Psoas muscle (tissue), 8 donors: ENCODE data around the gene DSE. TPM values are rescaled to one million over a fixed set of nuclear protein-coding genes. Genes with fewer than 3 reads are reported as not detected.

Experiments
- ATAC-seq, 4 donors: fragments of 200-7000 bp; cut with Tn5 transposase; one replicate each; pipeline ENCODE4 v1.9.1; 2020; ENCODE audit warnings: moderate library complexity in 3 of 4, mild to moderate bottlenecking in 2 of 4
- DNase-seq, 2 donors: peaks; one replicate each; pipeline ENCODE4 v3.0.0-alpha.2; 2020
- H3K27ac ChIP-seq: fragments of 200-600 bp; one replicate; pipeline ENCODE4 v1.8.0; 2022
- H3K27me3 ChIP-seq, 3 donors: fragments of 200-600 bp in 1 of 3; one replicate each; pipeline versions ENCODE4 v1.6.1 to v1.8.0; 2013 to 2022; ENCODE audit warnings: low read length in 2 of 3, mild to moderate bottlenecking in 2 of 3, moderate library complexity in 1 of 3; ENCODE audit not compliant: insufficient read depth in 3 of 3
- H3K36me3 ChIP-seq, 2 donors: fragments of 200-600 bp in 1 of 2; one replicate each; pipeline versions ENCODE4 v1.6.1 to v1.8.0; 2013 to 2022; ENCODE audit warnings: low read depth in 1 of 2, mild to moderate bottlenecking in 1 of 2, moderate library complexity in 1 of 2; ENCODE audit not compliant: insufficient read depth in 1 of 2
- H3K4me1 ChIP-seq: fragments of 200-600 bp; one replicate; pipeline ENCODE4 v1.8.0; 2022
- H3K4me3 ChIP-seq: fragments of 200-600 bp; one replicate; pipeline ENCODE4 v1.8.0; 2022; ENCODE audit warnings: mild to moderate bottlenecking
- H3K9me3 ChIP-seq: fragments of 200-600 bp; one replicate; pipeline ENCODE4 v1.8.0; 2022
- CTCF ChIP-seq: fragments of 200-600 bp; IDR thresholded peaks from one replicate; pipeline ENCODE4 v1.8.0; 2022; ENCODE audit warnings: antibody characterized with exemption
- WGBS, 3 donors: extraction: QIAGEN DNeasy Blood & Tissue Kit; methylation state at CpG; one replicate each; pipeline versions ENCODE4 v1.1.6 to v1.1.7; 2013; 5-methylcytosine and 5-hydroxymethylcytosine counted together
- intact Hi-C, 2 donors: fragments of 100-400 bp; cut with DNase I; formaldehyde crosslinking; loops; one replicate each; pipeline versions ENCODE4 v1.11.0 to v1.14.2; 2022
- polyA plus RNA-seq, 3 donors: library from polyadenylated mRNA; stranded (reverse); fragments of 200-250 nt; gene quantifications; one replicate each; pipeline ENCODE4 v1.2.3, GENCODE V29; 2013
- total RNA-seq, 4 donors: library from RNA; stranded (reverse); fragmentation: NEBNext Ultra II Directional in 2 of 4; extraction: Animal tissue kit (Norgen Biotek cat#: 25700) in 2 of 4; gene quantifications; one replicate each; pipeline versions ENCODE4 v1.2.1 to v1.2.4, GENCODE V29; 2021 to 2023
- donor health status: healthy with polysubstance abuse.
- donor health status: DM: no; HTN: no; CAD: no; lungs with moderate emphysema.
- donor health status: Bipolar disorder and iron deficiency.
- donor health status: healthy.
- donor health status: DM: yes; HTN: yes; CAD: no.
- donor health status: DM: no; HTN: no; CAD: no.
- donor health status: DM: no; HTN: no; CAD: no.
- donor health status: DM: yes; HTN: yes; CAD: no.

Gene DSE
- total and polyA plus RNA-seq, 7 donors: 2.3 to 26.7 (median 9.6) TPM

- WGBS, 3 donors: 56 to 78% (median 70%) methylated on average over 1 of the region's 1 CpG
- H3K9me3 ChIP-seq: no peaks in the 10 kb centered on the region
- intact Hi-C loops: loop anchor here in 1 of 2 donors (5.0 kb wide), 1 partner anchor 93 kb away; no protein-coding TSS in a partner anchor
- H3K27ac ChIP-seq: no peak overlapping the region
- no peak for TF ChIP-seq CTCF
- ATAC-seq: no peak
- H3K27me3 ChIP-seq: no peaks in the 10 kb centered on the region
- H3K4me3 ChIP-seq: no peak overlapping the region
- H3K4me1 ChIP-seq: no peaks in the 10 kb centered on the region
- H3K36me3 ChIP-seq: no peaks in the 10 kb centered on the region
- no peak for DNase-seq
Observed at GRCh38 chr6:116439522-116440051, 68.8 kb downstream of the DSE start.

GRCh38 chr6:116443105-116443504, 72.4 kb downstream of the DSE start:
- Histone ChIP-seq H3K9me3 (no peaks in the 10 kb centered on the region), H3K4me3 (no peak overlapping the region), H3K4me1 (no peaks in the 10 kb centered on the region), H3K36me3 (no peaks in the 10 kb centered on the region), H3K27ac (no peak overlapping the region), H3K27me3 (no peaks in the 10 kb centered on the region)
- DNase-seq (no peak), ATAC-seq (no peak)
- WGBS, 3 donors: 84 to 92% (median 89%) methylated on average over 2 of the region's 2 CpGs
- no peak for TF ChIP-seq CTCF
- intact Hi-C loops: loop anchor here in 1 of 2 donors (5.0 kb wide), 1 partner anchor 89 kb away; no protein-coding TSS in a partner anchor

GRCh38 chr6:116444092-116444491, 73.3 kb downstream of the DSE start:
- no peak for DNase-seq
- WGBS, 3 donors: 34 to 47% (median 35%) methylated on average over 3 of the region's 3 CpGs
- peak; percentile 45 for TF ChIP-seq CTCF
- H3K27ac ChIP-seq: no peak overlapping the region
- H3K36me3 ChIP-seq: no peaks in the 10 kb centered on the region
- no peak overlapping the region for H3K4me3 ChIP-seq
- peak in 1 of 4 donors; percentile 74 for ATAC-seq
- H3K27me3 ChIP-seq: no peaks in the 10 kb centered on the region
- intact Hi-C loops: loop anchor here in 1 of 2 donors (5.0 kb wide), 1 partner anchor 88 kb away; no protein-coding TSS in a partner anchor
- H3K9me3 ChIP-seq: no peaks in the 10 kb centered on the region
- no peaks in the 10 kb centered on the region for H3K4me1 ChIP-seq

- DNase-seq (no peak), ATAC-seq (peak in 1 of 4 donors; percentile 13)
- Histone ChIP-seq H3K4me3 (no peak overlapping the region), H3K36me3 (no peaks in the 10 kb centered on the region), H3K9me3 (no peaks in the 10 kb centered on the region), H3K27me3 (no peaks in the 10 kb centered on the region), H3K27ac (no peak overlapping the region), H3K4me1 (no peaks in the 10 kb centered on the region)
- WGBS, 3 donors: 82 to 89% (median 86%) methylated on average over 1 of the region's 1 CpG
- no peak for TF ChIP-seq CTCF
- intact Hi-C loops: loop anchor here in 1 of 2 donors (5.0 kb wide), 1 partner anchor 88 kb away; no protein-coding TSS in a partner anchor
Observed at GRCh38 chr6:116444575-116444974, 73.8 kb downstream of the DSE start.

- Histone ChIP-seq H3K4me3 (no peak overlapping the region), H3K36me3 (no peaks in the 10 kb centered on the region), H3K4me1 (no peaks in the 10 kb centered on the region), H3K9me3 (no peaks in the 10 kb centered on the region), H3K27me3 (no peaks in the 10 kb centered on the region), H3K27ac (no peak overlapping the region)
- ATAC-seq (no peak), DNase-seq (no peak)
- WGBS, 3 donors: 47 to 56% (median 47%) methylated on average over 5 of the region's 5 CpGs
- intact Hi-C loops: loop anchor here in 1 of 2 donors (5.0 kb wide), 1 partner anchor 158 kb away; no protein-coding TSS in a partner anchor
- TF ChIP-seq CTCF: no peak
Observed at GRCh38 chr6:116445102-116445501, 74.4 kb downstream of the DSE start.
